Femur (tissue), 1 donor: ENCODE data around the gene ARFRP1.

Experiments used
- DNase-seq: peaks from one replicate; pipeline ENCODE4 v3.0.0-alpha.2; 2017

ARFRP1 gene

GRCh38 chr20:63707558-63708300 is at the start of gene ARFRP1, which contains the start of gene ZGPAT:
TSS of gene ARFRP1 (minus strand) at chr20:63707976. CDS start at chr20:63707091, 885 bp downstream.
TSS of gene ZGPAT (plus strand) at chr20:63708039. CDS start at chr20:63708581, 542 bp downstream.
- peak; percentile 91 for DNase-seq

GRCh38 chr20:63756648-63756991 is 48.8 kb upstream of the ARFRP1 start:
- DNase-seq, result no peak

GRCh38 chr20:63755933-63756647 is 48.3 kb upstream of the ARFRP1 start:
- DNase-seq, result no peak

GRCh38 chr20:63754008-63754407 is 46.2 kb upstream of the ARFRP1 start:
- no peak for DNase-seq

GRCh38 chr20:63753381-63753780 is 45.6 kb upstream of the ARFRP1 start:
- DNase-seq, result no peak

GRCh38 chr20:63752411-63753101 is 44.8 kb upstream of the ARFRP1 start:
- DNase-seq, result no peak

- DNase-seq, result no peak
Observed at GRCh38 chr20:63751471-63752271, 43.9 kb upstream of the ARFRP1 start.

- DNase-seq, result no peak
Observed at GRCh38 chr20:63750807-63751470, 43.2 kb upstream of the ARFRP1 start.

GRCh38 chr20:63749597-63750508 is 42.1 kb upstream of the ARFRP1 start:
- no peak for DNase-seq

GRCh38 chr20:63748934-63749270 is 41.1 kb upstream of the ARFRP1 start:
- no peak for DNase-seq

GRCh38 chr20:63748070-63748933 is 40.5 kb upstream of the ARFRP1 start:
- DNase-seq, result no peak

GRCh38 chr20:63747622-63748069 is 39.9 kb upstream of the ARFRP1 start:
- no peak for DNase-seq

GRCh38 chr20:63746751-63747315 is 39.1 kb upstream of the ARFRP1 start:
- no peak for DNase-seq

- no peak for DNase-seq
Observed at GRCh38 chr20:63745961-63746731, 38.4 kb upstream of the ARFRP1 start.

- no peak for DNase-seq
Observed at GRCh38 chr20:63745424-63745805, 37.6 kb upstream of the ARFRP1 start.

GRCh38 chr20:63744574-63745423 is 37.0 kb upstream of the ARFRP1 start:
- no peak for DNase-seq

GRCh38 chr20:63744158-63744557 is 36.4 kb upstream of the ARFRP1 start:
- no peak for DNase-seq
